Nephron progenitor cell (in vitro differentiated cells): ENCODE data around the gene PLA2G4B.
A peak's percentile ranks its signal among the peaks of the same experiment; 100 is the strongest.

Source experiments
- DNase-seq: peaks from one replicate; pipeline ENCODE4 v3.0.0; 2021
- H3K27ac Mint-ChIP-seq: 2 replicates; pipeline ENCODE4 v1.8.0; 2021; ENCODE audit warnings: mild to moderate bottlenecking, moderate library complexity, mixed read lengths
- H3K27me3 Mint-ChIP-seq: 2 replicates; pipeline ENCODE4 v1.8.0; 2021; ENCODE audit warnings: mild to moderate bottlenecking, low read depth, mixed read lengths; ENCODE audit not compliant: poor library complexity
- H3K36me3 Mint-ChIP-seq: 2 replicates; pipeline ENCODE4 v1.8.0; 2021; ENCODE audit warnings: low read depth, mixed read lengths
- H3K4me1 Mint-ChIP-seq: 2 replicates; pipeline ENCODE4 v1.8.0; 2021; ENCODE audit warnings: mixed read lengths
- H3K4me3 Mint-ChIP-seq: 2 replicates; pipeline ENCODE4 v1.8.0; 2021; ENCODE audit warnings: mild to moderate bottlenecking, moderate library complexity, mixed read lengths
- H3K9me3 Mint-ChIP-seq: 2 replicates; pipeline ENCODE4 v1.8.0; 2021; ENCODE audit warnings: mild to moderate bottlenecking, moderate library complexity, mixed read lengths
- CTCF ChIP-seq: fragments of 200-600 bp; sonication (generic); IDR thresholded peaks from 2 replicates; pipeline ENCODE4 v1.5.0; 2021; ENCODE audit warnings: antibody characterized with exemption

Gene PLA2G4B

GRCh38 chr15:41824062-41824745, 14.4 kb upstream of the PLA2G4B start:
- peaks cover 21% of the 10 kb centered on the region for H3K27me3 Mint-ChIP-seq
- no peak for TF ChIP-seq CTCF
- DNase-seq = no peak
- H3K36me3 Mint-ChIP-seq = peaks cover 4% of the 10 kb centered on the region
- no peak overlapping the region for H3K4me3 Mint-ChIP-seq
- peaks cover 9% of the 10 kb centered on the region for H3K4me1 Mint-ChIP-seq
- peak overlapping the region; percentile 17 for H3K27ac Mint-ChIP-seq
- H3K9me3 Mint-ChIP-seq = no peaks in the 10 kb centered on the region

GRCh38 chr15:41825145-41825544, 13.5 kb upstream of the PLA2G4B start:
- Mint-ChIP-seq H3K4me3 (no peak overlapping the region), H3K36me3 (peaks cover 4% of the 10 kb centered on the region), H3K9me3 (no peaks in the 10 kb centered on the region), H3K4me1 (peaks cover 16% of the 10 kb centered on the region), H3K27me3 (peaks cover 21% of the 10 kb centered on the region), H3K27ac (no peak overlapping the region)
- no peak for TF ChIP-seq CTCF
- no peak for DNase-seq

- H3K36me3 Mint-ChIP-seq = peaks cover 4% of the 10 kb centered on the region
- peaks cover 16% of the 10 kb centered on the region for H3K4me1 Mint-ChIP-seq
- DNase-seq = no peak
- no peak overlapping the region for H3K27ac Mint-ChIP-seq
- no peak for TF ChIP-seq CTCF
- H3K9me3 Mint-ChIP-seq = no peaks in the 10 kb centered on the region
- peaks cover 21% of the 10 kb centered on the region for H3K27me3 Mint-ChIP-seq
- peak overlapping the region; percentile 73 for H3K4me3 Mint-ChIP-seq
These were observed 12.8 kb upstream of the PLA2G4B start for GRCh38 chr15:41825572-41826535.

GRCh38 chr15:41827290-41827879, 11.3 kb upstream of the PLA2G4B start:
- peaks cover 16% of the 10 kb centered on the region for H3K4me1 Mint-ChIP-seq
- peak overlapping the region; percentile 94 for H3K4me3 Mint-ChIP-seq
- H3K27me3 Mint-ChIP-seq = peaks cover 21% of the 10 kb centered on the region
- H3K36me3 Mint-ChIP-seq = peaks cover 15% of the 10 kb centered on the region
- TF ChIP-seq CTCF = no peak
- no peak overlapping the region for H3K27ac Mint-ChIP-seq
- no peaks in the 10 kb centered on the region for H3K9me3 Mint-ChIP-seq
- peak; percentile 29 for DNase-seq

- H3K27ac Mint-ChIP-seq = peak within 1 kb of the TSS; percentile 16
- TF ChIP-seq CTCF = no peak
These were observed 10.5 kb upstream of the PLA2G4B start, which contains the start of gene JMJD7 for GRCh38 chr15:41827880-41828806. Gene JMJD7, plus strand, starts transcription at chr15:41828092. Its CDS starts 33 bp downstream, at chr15:41828125.

More at GRCh38 chr15:41827880-41828806, 10.5 kb upstream of the PLA2G4B start, which contains the start of gene JMJD7:
- Mint-ChIP-seq H3K4me1 (peaks cover 16% of the 10 kb centered on the region), H3K9me3 (no peaks in the 10 kb centered on the region), H3K27me3 (peaks cover 21% of the 10 kb centered on the region), H3K4me3 (peak within 1 kb of the TSS; percentile 94), H3K36me3 (peaks cover 19% of the 10 kb centered on the region)
- peak; percentile 99 for DNase-seq
